ENCODE results near the gene PPP1R37. TPM values are rescaled to one million over a fixed set of nuclear protein-coding genes. Genes with fewer than 3 reads are reported as not detected.

PPP1R37 gene, protein sequence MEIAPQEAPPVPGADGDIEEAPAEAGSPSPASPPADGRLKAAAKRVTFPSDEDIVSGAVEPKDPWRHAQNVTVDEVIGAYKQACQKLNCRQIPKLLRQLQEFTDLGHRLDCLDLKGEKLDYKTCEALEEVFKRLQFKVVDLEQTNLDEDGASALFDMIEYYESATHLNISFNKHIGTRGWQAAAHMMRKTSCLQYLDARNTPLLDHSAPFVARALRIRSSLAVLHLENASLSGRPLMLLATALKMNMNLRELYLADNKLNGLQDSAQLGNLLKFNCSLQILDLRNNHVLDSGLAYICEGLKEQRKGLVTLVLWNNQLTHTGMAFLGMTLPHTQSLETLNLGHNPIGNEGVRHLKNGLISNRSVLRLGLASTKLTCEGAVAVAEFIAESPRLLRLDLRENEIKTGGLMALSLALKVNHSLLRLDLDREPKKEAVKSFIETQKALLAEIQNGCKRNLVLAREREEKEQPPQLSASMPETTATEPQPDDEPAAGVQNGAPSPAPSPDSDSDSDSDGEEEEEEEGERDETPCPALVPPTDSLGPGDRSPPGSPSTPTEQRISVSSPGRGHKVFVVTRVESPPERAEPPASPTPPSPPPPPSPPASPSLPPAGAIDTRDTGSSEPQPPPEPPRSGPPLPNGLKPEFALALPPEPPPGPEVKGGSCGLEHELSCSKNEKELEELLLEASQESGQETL
- total RNA-seq (2022; extraction: Qiagen RNA extraction): 31.6 to 44.7 TPM (median 43.0 TPM) in 5 replicates

DNA sequence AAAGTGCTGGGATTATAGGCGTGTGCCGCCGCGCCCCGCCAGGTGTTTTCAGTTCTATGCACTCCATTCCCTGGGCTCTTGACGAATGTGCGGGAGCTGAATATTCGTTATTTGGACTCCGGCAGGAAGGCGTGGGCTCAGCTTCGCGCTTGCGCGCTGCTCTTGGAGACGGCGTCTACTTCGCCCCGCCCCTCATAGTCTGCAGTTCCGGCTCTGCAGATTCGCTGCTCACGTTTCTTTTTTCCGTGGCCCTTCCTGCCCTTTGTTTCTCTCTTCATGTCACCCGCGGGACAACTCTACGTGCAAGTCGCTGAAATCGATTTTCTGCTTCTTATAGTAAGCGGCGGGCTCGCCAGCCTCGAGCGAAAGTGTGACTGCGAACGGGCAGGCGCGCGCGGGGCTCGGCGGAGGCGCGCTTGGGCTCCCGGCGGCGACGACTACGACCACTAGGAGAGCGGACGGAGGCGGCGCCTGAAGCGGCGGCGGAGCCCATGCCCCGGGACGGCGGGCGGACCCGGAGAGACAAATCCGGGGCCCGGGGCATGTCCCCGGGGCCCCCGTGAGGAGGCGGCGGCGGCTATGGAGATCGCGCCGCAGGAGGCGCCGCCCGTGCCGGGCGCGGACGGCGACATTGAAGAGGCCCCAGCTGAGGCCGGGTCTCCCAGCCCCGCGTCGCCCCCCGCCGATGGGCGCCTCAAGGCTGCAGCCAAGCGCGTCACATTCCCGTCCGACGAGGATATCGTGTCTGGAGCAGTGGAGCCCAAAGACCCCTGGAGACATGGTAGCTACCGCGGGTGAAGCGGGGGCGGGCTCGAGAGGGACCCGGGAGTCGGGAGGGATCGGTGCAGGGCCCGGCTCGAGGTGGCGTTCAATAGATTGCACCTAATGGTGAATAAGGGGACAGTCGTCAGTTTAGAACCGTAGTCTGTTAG, at the start of gene PPP1R37:
Gene PPP1R37, plus strand, starts transcription at position 433 of the 932 bp plus-strand sequence. Its CDS starts 147 bp downstream, at position 580.

DNA sequence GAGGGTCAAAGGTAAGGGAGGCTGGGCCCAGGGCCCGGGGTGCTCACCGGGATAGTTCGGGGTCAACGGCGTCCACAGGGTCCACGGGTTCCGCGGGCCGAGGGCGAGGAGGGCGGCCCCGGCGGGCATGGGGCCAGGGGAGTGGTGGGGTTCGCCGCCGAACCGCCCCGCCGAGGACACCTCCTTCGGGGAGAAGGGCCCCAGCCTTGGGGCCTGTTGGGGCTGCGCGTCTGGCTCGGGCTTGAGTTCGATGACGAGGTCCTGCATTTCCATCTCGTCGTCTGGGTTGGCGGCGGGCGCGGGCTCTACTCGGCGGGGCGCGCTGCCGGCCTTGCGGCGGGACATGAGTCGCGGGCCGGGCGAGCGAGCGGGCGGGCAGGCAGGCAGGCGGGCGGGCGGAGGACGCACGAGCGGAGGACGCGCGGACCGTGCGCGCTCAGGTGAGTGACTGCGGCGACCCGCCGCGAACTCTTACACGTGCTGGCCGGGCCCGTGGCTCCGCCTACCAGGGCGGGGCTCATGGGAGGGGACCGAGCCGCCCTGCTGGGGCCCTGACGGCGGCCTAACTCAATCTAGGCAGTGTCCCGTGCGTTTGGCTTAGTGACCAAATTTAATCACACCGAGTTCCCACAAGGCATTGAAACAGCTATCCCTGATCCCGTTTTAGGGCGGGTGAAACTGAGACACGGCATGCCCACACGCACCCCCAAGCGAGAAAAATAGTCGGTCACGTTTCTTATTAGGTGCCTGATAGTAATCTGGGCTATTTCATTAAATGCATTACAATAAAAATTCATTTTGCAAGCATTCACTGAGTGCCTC, 16.7 kb upstream of the PPP1R37 start, which contains the start of gene ZNF296:
Gene ZNF296, minus strand, starts transcription at position 450 of the 822 bp plus-strand sequence. Its CDS starts 105 bp downstream, at position 345.

DNA sequence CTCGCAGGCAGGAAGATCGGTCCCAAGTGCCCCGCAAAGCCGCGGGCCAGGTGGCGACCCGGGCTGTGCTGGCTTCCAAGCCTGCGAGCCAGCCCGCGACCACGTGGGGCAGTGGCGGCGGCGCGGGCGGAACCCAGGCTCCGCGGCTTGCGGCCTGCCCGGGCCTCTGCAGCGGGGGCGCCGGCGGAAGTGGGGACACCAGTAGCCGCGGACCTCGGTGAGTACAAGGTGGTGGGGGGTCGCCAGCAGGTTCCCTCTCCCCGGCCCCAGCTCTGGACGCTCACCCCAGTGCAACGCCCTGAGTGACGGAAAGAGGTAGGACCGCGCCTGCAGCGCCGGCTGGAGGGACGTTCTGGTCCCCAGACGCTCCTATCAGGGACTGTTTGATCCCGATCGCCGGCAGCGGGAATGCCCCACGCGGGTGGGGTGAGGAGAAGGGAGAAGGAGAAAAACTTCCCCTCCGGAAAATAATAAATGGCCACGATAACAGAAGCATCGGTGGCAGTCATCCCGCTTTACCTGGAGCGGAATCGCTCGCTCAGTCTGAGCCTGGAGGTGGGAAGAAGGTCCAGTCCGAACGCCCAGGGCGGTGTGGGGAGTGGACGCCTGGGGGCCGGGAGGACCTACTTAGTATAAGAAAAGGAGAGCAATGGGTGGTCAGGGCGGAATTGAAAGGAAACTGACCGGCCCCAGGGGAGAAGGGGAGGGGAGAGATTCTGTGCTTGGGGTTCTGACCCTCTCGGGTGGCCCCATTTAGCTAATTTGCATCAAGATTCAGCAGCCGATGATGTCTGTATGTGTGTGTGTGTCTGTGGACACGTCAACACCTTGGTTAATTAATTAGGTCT, 13.7 kb upstream of the PPP1R37 start, which contains the start of gene GEMIN7:
Gene GEMIN7, plus strand, starts transcription at position 198 of the 848 bp plus-strand sequence. CDS start 10,855 bp downstream, outside the sequence.

GRCh38 chr19:45160870-45161737, 68.1 kb downstream of the PPP1R37 start, which contains the start of gene NKPD1:
Gene NKPD1 (minus strand): TSS chr19:45160982. CDS start chr19:45160150, 832 bp downstream.

GRCh38 chr19:45177817-45178261, 84.9 kb downstream of the PPP1R37 start, which contains the start of gene TRAPPC6A:
Gene TRAPPC6A (minus strand): TSS chr19:45178237. CDS start chr19:45178218, 19 bp downstream.

DNA sequence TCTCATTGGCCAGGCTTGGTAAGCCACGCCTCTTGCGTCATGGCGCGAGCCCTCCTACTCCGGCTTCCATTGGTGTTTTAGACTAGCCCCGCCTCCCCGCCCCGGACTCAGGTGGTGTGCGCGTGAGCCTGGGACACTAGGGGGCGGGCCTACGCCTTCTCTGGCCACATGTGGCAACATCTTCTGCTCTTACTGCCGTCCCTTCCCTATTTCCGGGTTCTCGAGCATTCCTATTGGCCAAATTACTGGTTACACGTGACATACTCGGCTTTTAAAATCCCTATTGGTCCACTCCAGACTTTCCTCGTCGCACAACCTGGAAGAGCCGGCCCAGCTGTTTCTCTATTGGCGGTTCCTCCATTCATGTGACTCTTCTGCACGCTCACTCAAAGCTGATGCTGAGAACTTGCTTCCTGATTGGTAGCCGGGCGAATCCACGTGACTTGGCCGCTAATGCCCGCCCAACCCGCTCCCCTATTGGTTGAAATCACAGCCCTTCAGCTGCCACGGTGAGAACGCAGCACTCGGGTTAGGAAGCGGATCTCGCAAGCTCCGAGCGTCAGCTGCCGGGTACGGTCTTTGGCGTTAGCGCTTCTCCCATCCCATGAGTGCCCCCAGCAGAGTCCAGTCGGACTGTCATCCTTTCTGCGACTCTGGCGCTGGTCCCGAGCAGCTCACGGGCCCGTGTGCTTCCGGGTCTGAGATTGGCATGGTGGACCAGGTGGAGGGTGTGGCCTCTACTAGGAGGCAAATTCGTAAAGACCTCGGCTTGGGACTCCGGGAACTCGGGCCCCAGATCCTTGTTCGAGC, 85.5 kb downstream of the PPP1R37 start, which contains the start of gene BLOC1S3:
Gene BLOC1S3, plus strand, starts transcription at position 523 of the 810 bp plus-strand sequence. CDS start 513 bp downstream, outside the sequence.

Other genes with a start within 250 kb of the PPP1R37 start
- 71.2 to 83.6 TPM (median 79.1 TPM) in 5 replicates for gene NECTIN2, start 246.9 kb upstream of the PPP1R37 start, total RNA-seq (2022; extraction: Qiagen RNA extraction)
- 182 to 258 TPM (median 243 TPM) in 5 replicates for gene TOMM40, start 201.9 kb upstream of the PPP1R37 start, total RNA-seq (2022; extraction: Qiagen RNA extraction)
- 10.6 to 22.1 TPM (median 14.8 TPM) in 5 replicates for gene APOE, start 187.4 kb upstream of the PPP1R37 start, total RNA-seq (2022; extraction: Qiagen RNA extraction)
- 110 to 119 TPM (median 111 TPM) in 5 replicates for gene APOC1, start 178.6 kb upstream of the PPP1R37 start, total RNA-seq (2022; extraction: Qiagen RNA extraction)
- not detected in 5 replicates for gene APOC4, start 150.9 kb upstream of the PPP1R37 start, total RNA-seq (2022; extraction: Qiagen RNA extraction)
- not detected in 5 replicates for gene APOC2, start 147.1 kb upstream of the PPP1R37 start, total RNA-seq (2022; extraction: Qiagen RNA extraction)
- 140 to 185 TPM (median 176 TPM) in 5 replicates for gene CLPTM1, start 137.8 kb upstream of the PPP1R37 start, total RNA-seq (2022; extraction: Qiagen RNA extraction)
- gene RELB, start 91.7 kb upstream of the PPP1R37 start, total RNA-seq (2022; extraction: Qiagen RNA extraction): 23.1 to 46.1 TPM (median 39.5 TPM) in 5 replicates
- 45.4 to 71.7 TPM (median 67.2 TPM) in 5 replicates for gene CLASRP, start 54.1 kb upstream of the PPP1R37 start, total RNA-seq (2022; extraction: Qiagen RNA extraction)
- gene ZNF296, start 16.7 kb upstream of the PPP1R37 start, total RNA-seq (2022; extraction: Qiagen RNA extraction): 12.1 to 21.4 TPM (median 18.9 TPM) in 5 replicates
- 91.8 to 109 TPM (median 95.5 TPM) in 5 replicates for gene GEMIN7, start 13.9 kb upstream of the PPP1R37 start, total RNA-seq (2022; extraction: Qiagen RNA extraction)
- 0.51 to 1.2 TPM (median 0.93 TPM) in 5 replicates for gene NKPD1, start 67.8 kb downstream of the PPP1R37 start, total RNA-seq (2022; extraction: Qiagen RNA extraction)
- gene TRAPPC6A, start 85.1 kb downstream of the PPP1R37 start, total RNA-seq (2022; extraction: Qiagen RNA extraction): 39.5 to 51.0 TPM (median 45.7 TPM) in 5 replicates
- 27.5 to 36.7 TPM (median 32.6 TPM) in 5 replicates for gene BLOC1S3, start 85.6 kb downstream of the PPP1R37 start, total RNA-seq (2022; extraction: Qiagen RNA extraction)
- gene EXOC3L2, start 152.2 kb downstream of the PPP1R37 start, total RNA-seq (2022; extraction: Qiagen RNA extraction): 1.3 to 2.5 TPM (median 2.3 TPM) in 5 replicates
- gene MARK4, start 158.1 kb downstream of the PPP1R37 start, total RNA-seq (2022; extraction: Qiagen RNA extraction): 6.8 to 10.1 TPM (median 8.3 TPM) in 5 replicates
- gene CKM, start 229.7 kb downstream of the PPP1R37 start, total RNA-seq (2022; extraction: Qiagen RNA extraction): 0.05 to 0.07 TPM (median 0.06 TPM) in 3 of 5 replicates, not detected in the others
- gene KLC3, start 247.6 kb downstream of the PPP1R37 start, total RNA-seq (2022; extraction: Qiagen RNA extraction): 0.85 to 1.2 TPM (median 1.2 TPM) in 5 replicates